GM12878 (cell line): ENCODE data around the gene CNDP1. TPM values are rescaled to one million over a fixed set of nuclear protein-coding genes. Genes with fewer than 3 reads are reported as not detected.

Experiments used
- MAX ChIP-seq: IDR thresholded peaks from 2 replicates; pipeline ENCODE4 v1.6.1; 2012; ENCODE audit warnings: low read depth, low read length, improper control_type of control experiment
- MYC ChIP-seq: IDR thresholded peaks from 2 replicates; pipeline ENCODE4 v1.6.1; 2011; ENCODE audit warnings: mild to moderate bottlenecking, low read length, moderate library complexity, inconsistent platforms; ENCODE audit not compliant: insufficient read depth, insufficient replicate concordance, insufficient read length, severe bottlenecking
- PAX8 ChIP-seq: fragments of 450-650 bp; IDR thresholded peaks from 2 replicates; pipeline ENCODE4 v1.6.1; 2017; ENCODE audit warnings: mild to moderate bottlenecking, moderate library complexity
- POLR2AphosphoS5 ChIP-seq: IDR thresholded peaks from 2 replicates; pipeline ENCODE4 v1.6.1; 2011; ENCODE audit warnings: mild to moderate bottlenecking, low read length, inconsistent platforms
- SUPT20H ChIP-seq: IDR thresholded peaks from 2 replicates; pipeline ENCODE4 v1.6.1; 2011; ENCODE audit warnings: low read depth, mild to moderate bottlenecking, low read length, moderate library complexity, borderline replicate concordance; ENCODE audit not compliant: control insufficient read depth
- ZNF24 ChIP-seq: fragments of 450-650 bp; IDR thresholded peaks from 2 replicates; pipeline ENCODE4 v1.6.1; 2017; ENCODE audit warnings: antibody characterized with exemption, mild to moderate bottlenecking
- ZNF687 ChIP-seq: fragments of 450-650 bp; IDR thresholded peaks from 2 replicates; pipeline ENCODE4 v1.6.1; 2017; ENCODE audit warnings: mild to moderate bottlenecking, moderate library complexity
- polyA plus RNA-seq, 11 experiments: library from polyadenylated mRNA; depleted of rRNA in 4 of 11; unstranded in 6 of 11; stranded (reverse) in 5 of 11; fragments of >200 nt; fragmentation: Nextera tagmentation in 4 of 11; fragmentation: Illumina TruSeq in 1 of 11; extraction: Ambion mirVana in 4 of 11; extraction: Trizol in 1 of 11; gene quantifications; 1 replicate in 1 of 11; 2 replicates in 10 of 11; pipeline versions ENCODE4 v1.2.1 to v1.2.3, GENCODE V29; 2011 to 2016; ENCODE audit warnings: inconsistent platforms in 2 of 11, missing spikeins in 2 of 11, low read depth in 1 of 11
- total RNA-seq, 4 experiments: library from RNA; depleted of rRNA in 3 of 4; stranded (reverse); fragments of >200 nt in 3 of 4; fragmentation: Illumina TruSeq in 1 of 4; extraction: Trizol in 1 of 4; gene quantifications; 2 replicates each; pipeline versions ENCODE4 v1.2.1 to v1.2.3, GENCODE V29; 2013 to 2021

CNDP1 gene
- total and polyA plus RNA-seq, 10 of the 15 experiments (the other 5 are each of a cell fraction or from before 2014, with no cell fraction given), result 0.04 to 0.05 TPM; not detected in 8

- TF ChIP-seq ZNF687 (no peak), MYC (no peak), POLR2AphosphoS5 (no peak), MAX (no peak), PAX8 (no peak), SUPT20H (no peak), ZNF24 (no peak)
Observed at GRCh38 chr18:74506448-74507084, 27.7 kb upstream of the CNDP1 start (continued).
